NT2/D1 (cell line): Measurements from ENCODE around the gene IFRD1.

Experiments used
- DNase-seq: peaks from one replicate; pipeline ENCODE4 v3.0.0-alpha.2; 2011; ENCODE audit warnings: low read depth, low spot score
- H3K27me3 ChIP-seq: 2 replicates; pipeline ENCODE4 v1.6.0; 2011; ENCODE audit warnings: mild to moderate bottlenecking; ENCODE audit not compliant: insufficient read length, insufficient read depth
- H3K36me3 ChIP-seq: 2 replicates; pipeline ENCODE4 v1.6.1; 2011; ENCODE audit warnings: mild to moderate bottlenecking, low read length, mixed read lengths; ENCODE audit not compliant: insufficient read depth, insufficient read length
- H3K4me1 ChIP-seq: 2 replicates; pipeline ENCODE4 v1.5.1; 2011; ENCODE audit not compliant: insufficient read depth, insufficient read length
- H3K4me3 ChIP-seq: 2 replicates; pipeline ENCODE4 v1.5.1; 2011; ENCODE audit warnings: low read depth; ENCODE audit not compliant: insufficient read length
- H3K9ac ChIP-seq: 2 replicates; pipeline ENCODE4 v1.6.0; 2011; ENCODE audit warnings: low read depth; ENCODE audit not compliant: insufficient read length
- H3K9me3 ChIP-seq: 2 replicates; pipeline ENCODE4 v1.5.1; 2011; ENCODE audit warnings: mild to moderate bottlenecking, low read length; ENCODE audit not compliant: insufficient read depth
- SUZ12 ChIP-seq: IDR thresholded peaks from 2 replicates; pipeline ENCODE4 v1.6.1; 2011; ENCODE audit not compliant: insufficient read length, insufficient read depth; ENCODE audit errors: extremely low read depth
- YY1 ChIP-seq: IDR thresholded peaks from 2 replicates; pipeline ENCODE4 v1.6.1; 2011; ENCODE audit not compliant: insufficient read length, insufficient read depth
- ZNF274 ChIP-seq: IDR thresholded peaks from 2 replicates; pipeline ENCODE4 v1.6.1; 2011; ENCODE audit warnings: mild to moderate bottlenecking, low read depth, low read length

Gene IFRD1

GRCh38 chr7:112449902-112450806, at the start of gene IFRD1:
Gene IFRD1 (plus strand): TSS chr7:112450460. CDS start chr7:112450689, 229 bp downstream.
- peak; percentile 99 for DNase-seq
- Histone ChIP-seq H3K4me1 (no peaks in the 10 kb centered on the region), H3K27me3 (no peaks in the 10 kb centered on the region), H3K9me3 (no peaks in the 10 kb centered on the region), H3K4me3 (peak within 1 kb of the TSS; percentile 96), H3K9ac (peak within 1 kb of the TSS; percentile 96), H3K36me3 (peaks cover 12% of the 10 kb centered on the region)
- TF ChIP-seq YY1 (no peak), ZNF274 (no peak), SUZ12 (no peak)

DNA sequence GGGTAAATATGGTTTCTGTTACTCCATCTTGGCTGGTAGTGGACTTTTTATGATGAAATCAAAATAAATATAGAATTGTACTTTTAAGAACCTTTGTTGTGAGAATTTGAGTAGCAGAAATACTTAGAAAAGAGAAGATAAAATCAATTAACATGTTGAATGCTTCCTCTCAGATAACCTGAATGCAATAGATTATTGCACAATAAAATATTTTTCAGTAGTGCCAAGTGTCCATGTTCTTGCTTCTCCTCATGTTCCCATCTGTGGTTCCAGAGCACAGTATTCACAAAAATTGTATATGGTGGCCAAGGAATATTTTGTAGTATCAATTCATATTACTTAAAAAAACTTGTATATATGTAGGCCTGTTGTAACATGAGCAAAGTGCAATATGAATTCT, 45.9 kb upstream of the IFRD1 start:
- H3K27me3 ChIP-seq: no peaks in the 10 kb centered on the region
- no peak for TF ChIP-seq SUZ12
- no peak for TF ChIP-seq YY1
- no peak for TF ChIP-seq ZNF274
- no peak for DNase-seq

GRCh38 chr7:112405286-112405685, 45.0 kb upstream of the IFRD1 start:
- DNase-seq: no peak
- no peaks in the 10 kb centered on the region for H3K27me3 ChIP-seq
- no peaks in the 10 kb centered on the region for H3K36me3 ChIP-seq
- H3K9ac ChIP-seq: no peak overlapping the region
- TF ChIP-seq SUZ12 (no peak), ZNF274 (no peak), YY1 (no peak)
- no peaks in the 10 kb centered on the region for H3K4me1 ChIP-seq
- H3K4me3 ChIP-seq: no peak overlapping the region
- no peaks in the 10 kb centered on the region for H3K9me3 ChIP-seq

More for the DNA sequence above, 45.9 kb upstream of the IFRD1 start:
- Histone ChIP-seq H3K4me3 (no peak overlapping the region), H3K4me1 (no peaks in the 10 kb centered on the region), H3K9ac (no peak overlapping the region), H3K9me3 (no peaks in the 10 kb centered on the region), H3K36me3 (no peaks in the 10 kb centered on the region)

GRCh38 chr7:112407261-112407660, 43.0 kb upstream of the IFRD1 start:
- no peak for TF ChIP-seq YY1
- TF ChIP-seq SUZ12: no peak
- no peak for TF ChIP-seq ZNF274
- Histone ChIP-seq H3K9ac (no peak overlapping the region), H3K9me3 (no peaks in the 10 kb centered on the region), H3K4me1 (no peaks in the 10 kb centered on the region), H3K27me3 (no peaks in the 10 kb centered on the region), H3K4me3 (no peak overlapping the region), H3K36me3 (no peaks in the 10 kb centered on the region)
- no peak for DNase-seq

DNA sequence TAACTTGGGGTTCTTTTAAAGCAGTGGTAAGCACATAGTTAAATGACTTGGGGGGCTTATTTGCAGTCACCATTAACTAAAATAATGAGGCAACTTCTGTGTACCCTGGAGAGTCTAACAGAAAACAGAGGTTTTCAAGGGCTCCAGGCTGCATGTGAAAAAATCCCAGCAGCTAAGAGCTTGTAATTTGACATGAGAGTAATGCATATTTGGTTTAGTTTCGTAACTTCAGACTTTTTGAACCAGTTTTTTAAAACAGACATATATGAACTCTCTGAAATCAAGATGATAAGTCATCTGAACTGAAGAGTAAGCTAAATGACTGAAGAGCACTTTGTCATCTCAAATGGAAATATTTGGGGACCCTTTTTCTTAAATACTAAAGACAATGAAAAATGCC, 40.2 kb upstream of the IFRD1 start:
- DNase-seq: no peak
- H3K27me3 ChIP-seq: no peaks in the 10 kb centered on the region
- H3K4me3 ChIP-seq: no peak overlapping the region
- H3K9ac ChIP-seq: no peak overlapping the region
- no peaks in the 10 kb centered on the region for H3K4me1 ChIP-seq
- no peaks in the 10 kb centered on the region for H3K9me3 ChIP-seq
- no peaks in the 10 kb centered on the region for H3K36me3 ChIP-seq
- TF ChIP-seq ZNF274 (no peak), YY1 (no peak), SUZ12 (no peak)

DNA sequence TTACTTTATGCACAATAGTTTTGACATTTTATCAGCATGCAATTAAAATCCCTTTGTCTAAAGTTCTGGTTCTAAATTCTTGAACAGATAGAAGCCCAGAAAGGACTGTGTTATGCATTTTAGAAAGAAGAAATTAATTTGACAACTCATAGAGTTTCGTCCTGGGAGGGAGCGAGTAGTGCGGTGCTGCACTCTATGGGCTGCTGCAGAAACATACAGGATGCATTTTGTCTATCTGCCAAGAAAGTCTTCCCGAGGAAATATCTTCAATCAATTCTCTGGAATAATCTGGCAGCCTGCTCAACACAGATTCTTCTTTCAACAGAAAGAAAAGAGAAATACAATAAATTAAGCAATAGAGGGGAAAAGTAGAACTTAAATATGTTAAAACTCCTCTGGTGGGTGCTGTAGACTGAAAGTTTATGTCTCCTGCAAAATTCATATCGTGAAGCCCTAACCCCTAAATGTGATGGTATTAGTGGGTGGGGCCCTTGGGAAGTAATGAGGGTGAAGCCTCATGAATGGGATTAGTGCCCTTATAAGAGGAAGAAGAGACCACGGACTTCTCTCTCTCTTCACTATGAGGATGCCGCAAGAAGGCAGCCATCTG, 39.0 kb upstream of the IFRD1 start:
- TF ChIP-seq YY1 (no peak), ZNF274 (no peak), SUZ12 (no peak)
- no peaks in the 10 kb centered on the region for H3K9me3 ChIP-seq
- H3K4me1 ChIP-seq: no peaks in the 10 kb centered on the region
- no peak overlapping the region for H3K9ac ChIP-seq
- DNase-seq: no peak
- no peaks in the 10 kb centered on the region for H3K36me3 ChIP-seq
- no peaks in the 10 kb centered on the region for H3K27me3 ChIP-seq
- H3K4me3 ChIP-seq: no peak overlapping the region

DNA sequence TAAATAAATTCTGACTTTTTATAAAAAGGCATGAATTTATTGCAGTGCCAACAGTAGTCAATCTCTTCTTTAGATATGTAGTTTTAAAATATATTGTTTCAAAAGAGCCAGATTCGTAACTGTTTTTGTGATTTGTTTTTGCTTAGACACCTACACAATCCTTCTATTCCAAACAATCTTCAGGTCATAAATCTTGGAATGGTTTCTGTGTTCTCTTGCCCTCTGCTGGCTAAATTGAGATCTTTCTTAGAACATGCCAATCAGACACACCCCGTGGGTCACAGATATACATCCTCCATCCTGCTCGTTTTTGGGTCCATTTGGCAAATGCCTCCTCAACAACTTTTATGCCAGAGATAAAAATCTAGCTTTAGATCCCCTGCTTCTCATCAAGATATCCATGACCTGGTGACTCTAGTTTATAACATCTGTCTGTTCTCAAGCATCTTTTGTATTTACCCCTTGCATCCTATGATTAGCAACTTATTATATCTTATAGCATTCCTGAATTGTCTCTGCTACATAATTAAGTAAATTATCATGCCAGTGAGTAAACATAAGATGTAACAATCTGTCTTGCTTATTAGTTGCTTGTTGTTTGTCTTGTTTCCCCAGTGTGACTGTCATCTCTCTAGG, 35.3 kb upstream of the IFRD1 start:
- Histone ChIP-seq H3K9me3 (no peaks in the 10 kb centered on the region), H3K4me1 (no peaks in the 10 kb centered on the region), H3K4me3 (no peak overlapping the region), H3K9ac (no peak overlapping the region), H3K27me3 (no peaks in the 10 kb centered on the region), H3K36me3 (no peaks in the 10 kb centered on the region)
- no peak for DNase-seq
- TF ChIP-seq SUZ12 (no peak), ZNF274 (no peak), YY1 (no peak)
